Parathyroid adenoma (tissue), 2 donors: ENCODE data around the gene ARHGAP26.

Experiments used
- H2AFZ ChIP-seq: fragments of 300-600 bp; sonication (generic); one replicate; pipeline ENCODE4 v1.7.0; 2017; ENCODE audit warnings: antibody characterized with exemption, mild to moderate bottlenecking
- H3K27ac ChIP-seq: fragments of 300-600 bp; sonication (generic); one replicate; pipeline ENCODE4 v1.7.0; 2017
- H3K27me3 ChIP-seq: fragments of 300-600 bp; sonication (generic); one replicate; pipeline ENCODE4 v1.7.0; 2017; ENCODE audit warnings: low read length; ENCODE audit not compliant: control insufficient read depth, insufficient read depth
- H3K36me3 ChIP-seq: fragments of 300-600 bp; sonication (generic); one replicate; pipeline ENCODE4 v1.7.0; 2017; ENCODE audit warnings: low read length; ENCODE audit not compliant: control insufficient read depth, insufficient read depth
- H3K4me1 ChIP-seq: fragments of 300-600 bp; sonication (generic); one replicate; pipeline ENCODE4 v1.7.0; 2017; ENCODE audit warnings: control low read depth
- H3K4me2 ChIP-seq: fragments of 300-600 bp; sonication (generic); one replicate; pipeline ENCODE4 v1.7.0; 2017; ENCODE audit warnings: low read length
- H3K4me3 ChIP-seq: fragments of 300-600 bp; sonication (generic); one replicate; pipeline ENCODE4 v1.7.0; 2017; ENCODE audit warnings: low read depth, low read length
- H3K79me2 ChIP-seq: fragments of 300-600 bp; sonication (generic); one replicate; pipeline ENCODE4 v1.7.0; 2017; ENCODE audit warnings: control low read depth
- H3K9ac ChIP-seq: fragments of 300-600 bp; sonication (generic); one replicate; pipeline ENCODE4 v1.7.0; 2017; ENCODE audit warnings: mild to moderate bottlenecking
- H3K9me3 ChIP-seq: fragments of 300-600 bp; sonication (generic); one replicate; pipeline ENCODE4 v1.7.0; 2017; ENCODE audit warnings: low read length; ENCODE audit not compliant: control insufficient read depth
- TF ChIP-seq, protein P1 (sequence below): fragments of 300-600 bp; sonication (generic); IDR thresholded peaks from one replicate; pipeline ENCODE4 v1.7.0; 2017; ENCODE audit warnings: antibody characterized with exemption, mild to moderate bottlenecking
- donor health status: primary hyperparathyroidism.

The ARHGAP26 gene

DNA sequence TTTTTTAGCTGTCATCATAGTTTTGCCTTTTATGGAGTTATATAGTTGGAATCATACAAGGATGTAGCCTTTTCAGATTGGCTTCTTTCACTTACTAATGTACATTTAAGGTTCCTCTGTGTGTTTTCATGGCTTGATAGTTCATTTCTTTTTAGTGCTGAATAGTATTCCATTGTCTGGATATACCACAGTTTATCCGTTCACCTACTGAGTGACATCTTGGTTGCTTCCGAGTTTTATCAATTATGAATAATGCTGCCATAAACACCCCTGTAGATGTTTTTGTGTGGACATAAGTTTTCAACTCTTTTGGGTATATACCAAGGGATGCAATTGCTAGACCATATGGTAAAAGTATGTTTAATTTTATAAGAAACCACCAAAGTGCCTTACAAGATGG is 497.0 kb downstream of the ARHGAP26 start:
- no peak overlapping the region for H3K9ac ChIP-seq
- TF ChIP-seq, protein P1, sequence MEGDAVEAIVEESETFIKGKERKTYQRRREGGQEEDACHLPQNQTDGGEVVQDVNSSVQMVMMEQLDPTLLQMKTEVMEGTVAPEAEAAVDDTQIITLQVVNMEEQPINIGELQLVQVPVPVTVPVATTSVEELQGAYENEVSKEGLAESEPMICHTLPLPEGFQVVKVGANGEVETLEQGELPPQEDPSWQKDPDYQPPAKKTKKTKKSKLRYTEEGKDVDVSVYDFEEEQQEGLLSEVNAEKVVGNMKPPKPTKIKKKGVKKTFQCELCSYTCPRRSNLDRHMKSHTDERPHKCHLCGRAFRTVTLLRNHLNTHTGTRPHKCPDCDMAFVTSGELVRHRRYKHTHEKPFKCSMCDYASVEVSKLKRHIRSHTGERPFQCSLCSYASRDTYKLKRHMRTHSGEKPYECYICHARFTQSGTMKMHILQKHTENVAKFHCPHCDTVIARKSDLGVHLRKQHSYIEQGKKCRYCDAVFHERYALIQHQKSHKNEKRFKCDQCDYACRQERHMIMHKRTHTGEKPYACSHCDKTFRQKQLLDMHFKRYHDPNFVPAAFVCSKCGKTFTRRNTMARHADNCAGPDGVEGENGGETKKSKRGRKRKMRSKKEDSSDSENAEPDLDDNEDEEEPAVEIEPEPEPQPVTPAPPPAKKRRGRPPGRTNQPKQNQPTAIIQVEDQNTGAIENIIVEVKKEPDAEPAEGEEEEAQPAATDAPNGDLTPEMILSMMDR, result no peak
- no peaks in the 10 kb centered on the region for H3K36me3 ChIP-seq

DNA sequence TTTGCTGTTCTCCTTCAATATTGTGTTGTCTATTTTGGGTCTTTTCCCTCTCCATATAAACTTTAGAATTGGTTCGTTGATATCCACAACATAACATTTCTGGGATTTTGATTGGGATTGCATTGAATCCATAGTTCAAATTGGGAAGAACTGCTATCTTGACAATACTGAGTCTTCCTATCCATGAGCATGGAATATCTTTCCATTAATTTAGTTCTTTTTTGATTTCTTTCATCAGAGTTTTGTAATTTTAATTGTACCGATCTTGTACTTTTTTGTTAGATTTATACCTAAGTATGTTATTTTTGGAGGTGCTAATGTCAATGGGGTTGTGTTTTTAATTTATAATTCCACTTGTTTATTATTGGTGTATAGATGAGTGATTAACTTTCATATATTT is 498.2 kb downstream of the ARHGAP26 start:
- TF ChIP-seq, protein P1, result no peak
- no peaks in the 10 kb centered on the region for H3K36me3 ChIP-seq
- no peak overlapping the region for H3K4me2 ChIP-seq
- H3K9me3 ChIP-seq, result peaks cover 4% of the 10 kb centered on the region
- no peaks in the 10 kb centered on the region for H3K27me3 ChIP-seq
- no peak overlapping the region for H2AFZ ChIP-seq
- no peak overlapping the region for H3K9ac ChIP-seq
- no peak overlapping the region for H3K27ac ChIP-seq
- H3K4me1 ChIP-seq, result no peaks in the 10 kb centered on the region
- no peak overlapping the region for H3K4me3 ChIP-seq
- H3K79me2 ChIP-seq, result no peaks in the 10 kb centered on the region

More for the DNA sequence above, 497.0 kb downstream of the ARHGAP26 start:
- Histone ChIP-seq H3K4me2 (no peak overlapping the region), H3K79me2 (no peaks in the 10 kb centered on the region), H3K9me3 (peaks cover 4% of the 10 kb centered on the region), H3K4me1 (no peaks in the 10 kb centered on the region), H3K27me3 (no peaks in the 10 kb centered on the region), H3K27ac (no peak overlapping the region), H3K4me3 (no peak overlapping the region), H2AFZ (no peak overlapping the region)

DNA sequence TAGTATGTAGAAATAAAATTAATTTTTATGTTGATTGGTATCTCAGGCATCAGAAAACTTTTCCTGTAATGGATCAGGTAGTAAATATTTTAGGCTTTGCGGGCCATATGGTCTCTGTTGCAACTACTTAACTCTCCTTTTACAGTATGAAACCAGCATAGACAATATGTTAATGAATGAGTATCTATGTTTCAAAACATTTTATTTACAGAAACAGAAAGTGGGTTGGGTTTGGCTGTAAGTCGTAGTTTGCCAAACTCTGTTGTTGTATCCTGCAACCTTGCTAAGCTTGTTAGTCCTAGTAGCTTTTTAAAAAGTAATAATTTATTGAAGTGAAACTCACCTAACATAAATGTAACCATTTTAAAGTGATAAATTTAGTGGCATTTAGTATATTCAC is 501.3 kb downstream of the ARHGAP26 start:
- H3K4me1 ChIP-seq, result no peaks in the 10 kb centered on the region

DNA sequence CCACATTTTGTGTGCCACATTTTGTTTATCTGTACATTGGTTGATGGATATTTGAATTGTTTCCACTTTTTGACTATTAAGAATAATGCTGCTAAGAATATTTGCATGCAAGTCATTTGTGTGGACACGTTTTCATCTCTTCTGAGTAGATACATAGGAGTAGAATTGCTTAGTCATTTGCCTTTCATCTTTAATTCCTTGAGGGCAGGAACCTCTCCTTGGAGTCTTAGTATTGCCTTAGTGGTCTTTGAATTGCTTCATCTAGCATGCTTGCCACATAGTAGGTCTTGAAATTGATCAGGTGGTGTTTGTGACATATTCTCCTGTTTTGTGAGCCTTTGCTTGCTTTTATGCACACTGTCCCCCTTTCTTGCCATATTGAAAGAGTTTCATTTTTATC is 504.8 kb downstream of the ARHGAP26 start:
- H3K9me3 ChIP-seq, result no peaks in the 10 kb centered on the region

More for the DNA sequence above, 501.3 kb downstream of the ARHGAP26 start:
- H3K4me2 ChIP-seq, result no peak overlapping the region
- TF ChIP-seq, protein P1, result no peak
- H3K36me3 ChIP-seq, result no peaks in the 10 kb centered on the region
- H2AFZ ChIP-seq, result no peak overlapping the region
- H3K27ac ChIP-seq, result no peak overlapping the region
- H3K27me3 ChIP-seq, result no peaks in the 10 kb centered on the region
- no peaks in the 10 kb centered on the region for H3K79me2 ChIP-seq
- H3K4me3 ChIP-seq, result no peak overlapping the region
- H3K9me3 ChIP-seq, result peaks cover 4% of the 10 kb centered on the region
- H3K9ac ChIP-seq, result no peak overlapping the region

More for the DNA sequence above, 504.8 kb downstream of the ARHGAP26 start:
- Histone ChIP-seq H3K4me1 (no peaks in the 10 kb centered on the region), H3K4me3 (no peak overlapping the region), H3K4me2 (no peak overlapping the region), H3K79me2 (no peaks in the 10 kb centered on the region), H2AFZ (no peak overlapping the region), H3K9ac (no peak overlapping the region), H3K27ac (no peak overlapping the region), H3K36me3 (no peaks in the 10 kb centered on the region), H3K27me3 (no peaks in the 10 kb centered on the region)
- TF ChIP-seq, protein P1, result no peak
